Measurements from ENCODE around the gene FBLIM1.

Gene FBLIM1

DNA sequence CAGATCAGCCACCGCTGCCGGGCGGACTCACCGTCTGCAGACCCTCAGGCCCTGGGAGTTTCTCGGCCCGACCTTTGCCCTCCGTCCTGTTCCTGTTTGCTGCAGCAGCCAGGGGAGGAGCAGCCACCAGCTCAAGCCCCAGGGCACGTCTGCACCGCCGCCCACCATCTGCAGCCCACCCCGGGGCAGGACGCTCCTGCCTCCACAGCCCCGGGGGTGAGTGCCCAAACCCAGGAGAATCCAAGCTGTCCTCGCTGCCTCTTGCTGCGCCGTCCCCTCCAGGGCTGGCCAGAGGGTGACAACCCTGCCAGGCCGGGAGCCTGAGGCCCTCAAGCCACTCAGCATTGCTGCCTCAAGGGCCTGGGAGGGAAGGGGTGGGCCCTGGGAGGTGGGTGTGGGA, 23.7 kb upstream of the FBLIM1 start:
- TF ChIP-seq, protein P1, sequence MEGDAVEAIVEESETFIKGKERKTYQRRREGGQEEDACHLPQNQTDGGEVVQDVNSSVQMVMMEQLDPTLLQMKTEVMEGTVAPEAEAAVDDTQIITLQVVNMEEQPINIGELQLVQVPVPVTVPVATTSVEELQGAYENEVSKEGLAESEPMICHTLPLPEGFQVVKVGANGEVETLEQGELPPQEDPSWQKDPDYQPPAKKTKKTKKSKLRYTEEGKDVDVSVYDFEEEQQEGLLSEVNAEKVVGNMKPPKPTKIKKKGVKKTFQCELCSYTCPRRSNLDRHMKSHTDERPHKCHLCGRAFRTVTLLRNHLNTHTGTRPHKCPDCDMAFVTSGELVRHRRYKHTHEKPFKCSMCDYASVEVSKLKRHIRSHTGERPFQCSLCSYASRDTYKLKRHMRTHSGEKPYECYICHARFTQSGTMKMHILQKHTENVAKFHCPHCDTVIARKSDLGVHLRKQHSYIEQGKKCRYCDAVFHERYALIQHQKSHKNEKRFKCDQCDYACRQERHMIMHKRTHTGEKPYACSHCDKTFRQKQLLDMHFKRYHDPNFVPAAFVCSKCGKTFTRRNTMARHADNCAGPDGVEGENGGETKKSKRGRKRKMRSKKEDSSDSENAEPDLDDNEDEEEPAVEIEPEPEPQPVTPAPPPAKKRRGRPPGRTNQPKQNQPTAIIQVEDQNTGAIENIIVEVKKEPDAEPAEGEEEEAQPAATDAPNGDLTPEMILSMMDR (conservative IDR thresholded peaks at IDR 0.05; ENCODE audit: control insufficient read depth, insufficient read depth, low read depth, low read length), result no peak
- no peak for DNase-seq (ENCODE audit: low read depth)
- H3K4me3 ChIP-seq (ENCODE audit: control insufficient read depth, low read depth, low read length), result no peak overlapping the region

DNA sequence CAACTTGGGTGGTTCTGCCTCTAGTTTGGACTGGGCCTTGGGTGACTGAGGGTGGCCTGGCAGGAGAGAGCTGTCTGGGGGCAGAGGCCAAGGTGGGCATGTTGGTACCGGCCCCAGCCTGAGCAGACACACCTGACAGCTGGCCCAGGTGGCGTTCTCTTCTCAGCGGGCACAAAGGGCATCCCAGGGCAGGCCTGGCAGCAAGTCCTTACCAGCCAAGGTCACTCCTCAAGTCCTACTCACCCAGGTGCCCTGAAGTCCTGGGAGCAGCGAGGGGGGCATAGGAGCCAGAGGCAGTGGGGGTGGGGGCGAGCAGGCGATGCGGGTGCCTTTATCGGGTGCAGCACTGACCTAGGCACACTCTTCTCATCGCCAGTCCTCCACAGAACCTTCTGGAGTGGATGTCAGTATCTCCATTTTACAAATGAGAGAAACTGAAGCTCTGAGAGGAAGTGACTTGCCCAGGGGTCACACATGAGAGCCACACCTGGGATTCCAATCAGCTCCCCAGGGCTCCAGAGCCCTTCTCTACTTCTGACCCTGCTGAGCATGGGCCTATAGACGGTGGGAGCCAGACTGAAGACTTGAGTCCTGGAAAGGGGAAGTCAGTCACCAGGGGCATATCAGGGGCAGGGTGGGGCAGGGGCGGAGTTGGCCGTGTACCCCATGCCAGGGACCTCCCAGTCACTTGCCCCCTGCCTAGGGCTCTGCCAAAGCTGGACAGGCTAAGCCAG, 23.1 kb upstream of the FBLIM1 start:
- H3K4me3 ChIP-seq (ENCODE audit: control insufficient read depth, low read depth, low read length), result no peak overlapping the region
- DNase-seq (ENCODE audit: low read depth), result no peak
- TF ChIP-seq, protein P1 (conservative IDR thresholded peaks at IDR 0.05; ENCODE audit: control insufficient read depth, insufficient read depth, low read depth, low read length), result no peak

DNA sequence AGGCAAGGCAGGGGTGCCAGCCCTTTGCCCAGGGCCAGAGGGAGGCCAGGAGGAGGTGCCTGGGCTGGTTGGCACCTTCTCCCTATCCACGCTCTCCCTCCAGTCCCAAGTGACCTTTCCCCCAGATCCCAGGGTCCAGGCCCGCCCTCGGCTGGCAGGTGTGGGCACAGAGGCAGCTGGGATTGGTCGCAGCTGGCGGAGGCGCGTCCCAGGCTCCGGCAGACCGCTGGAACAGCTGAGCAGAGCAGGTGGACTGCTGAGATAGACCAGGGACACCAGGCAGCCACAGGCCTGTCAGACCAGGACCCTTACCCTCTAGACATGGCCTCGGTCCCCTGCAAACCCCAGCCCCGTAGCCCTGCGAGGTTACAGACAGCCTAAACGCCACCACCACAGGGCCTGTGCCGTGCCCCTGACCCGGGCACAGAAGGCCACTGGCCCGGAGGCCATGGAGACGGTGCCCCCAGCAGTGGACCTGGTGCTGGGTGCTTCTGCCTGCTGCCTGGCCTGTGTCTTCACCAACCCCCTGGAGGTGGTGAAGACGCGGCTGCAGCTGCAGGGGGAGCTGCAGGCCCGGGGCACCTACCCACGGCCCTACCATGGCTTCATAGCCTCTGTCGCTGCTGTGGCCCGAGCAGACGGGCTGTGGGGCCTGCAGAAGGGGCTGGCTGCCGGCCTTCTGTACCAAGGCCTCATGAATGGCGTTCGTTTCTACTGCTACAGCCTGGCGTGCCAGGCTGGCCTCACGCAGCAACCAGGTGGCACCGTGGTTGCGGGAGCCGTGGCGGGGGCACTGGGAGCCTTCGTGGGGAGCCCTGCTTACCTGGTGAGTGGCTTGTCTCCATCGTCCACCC, 22.3 kb upstream of the FBLIM1 start, which contains the start of gene SLC25A34:
Gene SLC25A34 (plus strand): TSS at position 221 of the 854 bp plus-strand sequence. CDS start 228 bp downstream, at position 449.
- DNase-seq (ENCODE audit: low read depth), result no peak
- TF ChIP-seq, protein P1 (conservative IDR thresholded peaks at IDR 0.05; ENCODE audit: control insufficient read depth, insufficient read depth, low read depth, low read length), result no peak
- H3K4me3 ChIP-seq (ENCODE audit: control insufficient read depth, low read depth, low read length), result no peak within 1 kb of the TSS

DNA sequence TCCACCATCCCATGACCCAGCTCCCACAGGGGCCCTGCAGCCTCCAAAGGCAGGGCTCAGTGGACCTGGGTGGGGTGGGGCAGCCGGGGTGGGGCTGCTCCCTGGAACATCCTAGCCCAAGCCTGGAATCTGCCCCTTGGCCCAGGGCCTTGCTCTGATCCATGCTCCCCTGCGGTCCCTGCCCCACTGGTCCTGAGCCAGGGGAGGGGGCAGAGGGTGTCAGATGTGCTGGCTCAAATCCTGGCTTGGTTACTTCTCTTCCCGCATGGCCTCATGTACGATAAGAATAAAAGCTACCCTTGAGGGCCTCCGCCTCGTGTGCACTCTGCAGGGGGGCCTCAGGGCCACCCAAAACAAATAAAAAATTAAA, 21.7 kb upstream of the FBLIM1 start:
- no peak overlapping the region for H3K4me3 ChIP-seq (ENCODE audit: control insufficient read depth, low read depth, low read length)
- TF ChIP-seq, protein P1 (conservative IDR thresholded peaks at IDR 0.05; ENCODE audit: control insufficient read depth, insufficient read depth, low read depth, low read length), result no peak
- DNase-seq (ENCODE audit: low read depth), result no peak

DNA sequence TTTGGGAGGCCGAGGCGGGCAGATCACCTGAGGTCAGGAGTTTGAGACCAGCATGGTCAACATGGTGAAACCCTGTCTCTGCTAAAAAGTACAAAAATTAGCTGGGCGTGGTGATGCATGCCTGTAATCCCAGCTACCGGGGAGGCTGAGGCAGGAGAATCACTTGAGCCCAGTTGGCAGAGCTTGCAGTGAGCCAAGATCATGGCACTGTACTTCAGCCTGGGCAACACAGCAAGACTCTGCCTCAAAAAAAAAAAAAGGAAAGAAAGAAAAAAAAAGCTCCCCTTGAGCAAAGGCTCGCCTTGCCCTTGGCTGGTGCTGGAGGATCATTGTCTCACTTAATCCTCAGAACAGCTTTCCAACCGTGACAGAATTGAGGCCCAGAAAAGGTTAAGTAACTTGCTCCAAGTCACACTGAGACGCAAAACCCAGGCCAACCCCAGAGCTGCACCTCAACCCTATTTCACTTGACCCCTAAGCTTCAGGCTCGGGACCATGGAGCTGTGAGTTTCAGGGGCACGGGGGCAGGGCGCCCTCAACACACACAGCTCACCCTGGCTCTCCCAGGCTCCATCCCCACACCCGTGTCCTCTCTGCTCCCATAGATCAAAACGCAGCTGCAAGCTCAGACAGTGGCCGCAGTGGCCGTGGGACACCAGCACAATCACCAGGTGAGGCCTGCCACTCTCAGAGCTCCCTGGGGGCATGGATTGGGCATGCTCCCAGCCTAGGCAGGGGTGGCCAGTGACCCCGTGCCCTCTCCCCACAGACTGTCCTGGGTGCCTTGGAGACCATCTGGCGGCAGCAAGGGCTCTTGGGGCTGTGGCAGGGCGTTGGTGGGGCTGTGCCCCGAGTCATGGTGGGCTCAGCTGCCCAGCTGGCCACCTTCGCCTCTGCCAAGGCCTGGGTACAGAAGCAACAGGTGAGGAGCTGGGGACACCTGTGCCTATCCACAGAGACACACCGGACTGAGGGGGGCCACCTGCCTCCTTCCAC, 21.0 kb upstream of the FBLIM1 start:
- no peak overlapping the region for H3K4me3 ChIP-seq (ENCODE audit: control insufficient read depth, low read depth, low read length)
- TF ChIP-seq, protein P1 (conservative IDR thresholded peaks at IDR 0.05; ENCODE audit: control insufficient read depth, insufficient read depth, low read depth, low read length), result no peak
- DNase-seq (ENCODE audit: low read depth), result no peak

All from fibroblast of mammary gland (primary cell).